ENCODE data around the gene BGLAP. TPM values are rescaled to one million over a fixed set of nuclear protein-coding genes. Genes with fewer than 3 reads are reported as not detected.

The BGLAP gene
- total and polyA plus RNA-seq, 2 of the 13 experiments (the other 11 are each of a cell fraction or from before 2014, with no cell fraction given), result 0.62 to 1.6 TPM

DNA sequence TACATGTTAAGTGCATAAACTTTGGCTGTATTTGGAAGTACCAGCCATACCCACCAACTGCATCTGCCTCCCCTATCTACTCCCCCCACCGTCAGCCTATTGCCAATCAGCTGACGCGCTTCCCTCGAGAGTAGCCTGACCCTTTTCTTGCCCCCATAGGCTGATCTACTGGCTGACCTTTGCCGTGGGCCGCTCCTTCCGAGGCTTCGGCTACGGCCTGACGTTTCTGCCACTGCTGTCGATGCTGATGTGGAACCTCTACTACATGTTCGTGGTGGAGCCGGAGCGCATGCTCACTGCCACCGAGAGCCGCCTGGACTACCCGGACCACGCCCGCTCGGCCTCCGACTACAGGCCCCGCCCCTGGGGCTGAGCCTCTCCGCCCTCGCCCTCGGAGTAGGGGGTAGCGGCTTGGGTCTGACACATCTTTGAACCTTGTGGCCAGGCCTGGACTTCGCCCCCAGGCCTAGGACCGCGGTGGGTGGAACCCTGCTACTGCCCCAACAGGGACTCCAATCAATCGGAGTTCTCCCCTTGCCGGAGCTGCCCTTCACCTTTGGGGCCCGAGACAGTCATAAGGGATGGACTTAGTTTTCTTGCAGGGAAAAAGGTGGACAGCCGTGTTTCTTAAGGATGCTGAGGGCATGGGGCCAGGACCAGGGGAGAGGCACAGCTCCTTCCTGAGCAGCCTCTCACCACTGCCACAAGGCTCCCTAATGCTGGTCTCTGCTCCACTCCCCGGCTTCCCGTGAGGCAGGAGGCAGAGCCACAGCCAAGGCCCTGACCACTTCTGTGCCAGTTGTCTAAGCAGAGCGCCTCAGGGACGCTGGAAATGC is 49.5 kb downstream of the BGLAP start (continued):
- TF ChIP-seq ZKSCAN8 (CRISPR knock-in tag; IDR thresholded peaks at IDR 0.05; ENCODE audit: borderline replicate concordance), result no peak; the same call in 1 of the 2 replicates
- peak; percentile 76; the same call in 1 of the 2 replicates for TF ChIP-seq MYC (CRISPR knock-in tag; IDR thresholded peaks at IDR 0.05; ENCODE audit: borderline replicate concordance)
- TF ChIP-seq ZNF781 (CRISPR knock-in tag; IDR thresholded peaks at IDR 0.05; ENCODE audit: borderline replicate concordance, not compliant biosample characterization), result peak; percentile 78
- TF ChIP-seq ADNP (CRISPR knock-in tag; IDR thresholded peaks at IDR 0.05), result no peak
- TF ChIP-seq ZNF737 (CRISPR knock-in tag; IDR thresholded peaks at IDR 0.05; ENCODE audit: borderline replicate concordance), result no peak
- peak; percentile 82; the same call in 1 of the 2 replicates for TF ChIP-seq ZNF614 (CRISPR knock-in tag; IDR thresholded peaks at IDR 0.05; ENCODE audit: borderline replicate concordance)
- TF ChIP-seq ZNF777 (CRISPR knock-in tag; IDR thresholded peaks at IDR 0.05), result peak; percentile 83
- TF ChIP-seq, protein P1, sequence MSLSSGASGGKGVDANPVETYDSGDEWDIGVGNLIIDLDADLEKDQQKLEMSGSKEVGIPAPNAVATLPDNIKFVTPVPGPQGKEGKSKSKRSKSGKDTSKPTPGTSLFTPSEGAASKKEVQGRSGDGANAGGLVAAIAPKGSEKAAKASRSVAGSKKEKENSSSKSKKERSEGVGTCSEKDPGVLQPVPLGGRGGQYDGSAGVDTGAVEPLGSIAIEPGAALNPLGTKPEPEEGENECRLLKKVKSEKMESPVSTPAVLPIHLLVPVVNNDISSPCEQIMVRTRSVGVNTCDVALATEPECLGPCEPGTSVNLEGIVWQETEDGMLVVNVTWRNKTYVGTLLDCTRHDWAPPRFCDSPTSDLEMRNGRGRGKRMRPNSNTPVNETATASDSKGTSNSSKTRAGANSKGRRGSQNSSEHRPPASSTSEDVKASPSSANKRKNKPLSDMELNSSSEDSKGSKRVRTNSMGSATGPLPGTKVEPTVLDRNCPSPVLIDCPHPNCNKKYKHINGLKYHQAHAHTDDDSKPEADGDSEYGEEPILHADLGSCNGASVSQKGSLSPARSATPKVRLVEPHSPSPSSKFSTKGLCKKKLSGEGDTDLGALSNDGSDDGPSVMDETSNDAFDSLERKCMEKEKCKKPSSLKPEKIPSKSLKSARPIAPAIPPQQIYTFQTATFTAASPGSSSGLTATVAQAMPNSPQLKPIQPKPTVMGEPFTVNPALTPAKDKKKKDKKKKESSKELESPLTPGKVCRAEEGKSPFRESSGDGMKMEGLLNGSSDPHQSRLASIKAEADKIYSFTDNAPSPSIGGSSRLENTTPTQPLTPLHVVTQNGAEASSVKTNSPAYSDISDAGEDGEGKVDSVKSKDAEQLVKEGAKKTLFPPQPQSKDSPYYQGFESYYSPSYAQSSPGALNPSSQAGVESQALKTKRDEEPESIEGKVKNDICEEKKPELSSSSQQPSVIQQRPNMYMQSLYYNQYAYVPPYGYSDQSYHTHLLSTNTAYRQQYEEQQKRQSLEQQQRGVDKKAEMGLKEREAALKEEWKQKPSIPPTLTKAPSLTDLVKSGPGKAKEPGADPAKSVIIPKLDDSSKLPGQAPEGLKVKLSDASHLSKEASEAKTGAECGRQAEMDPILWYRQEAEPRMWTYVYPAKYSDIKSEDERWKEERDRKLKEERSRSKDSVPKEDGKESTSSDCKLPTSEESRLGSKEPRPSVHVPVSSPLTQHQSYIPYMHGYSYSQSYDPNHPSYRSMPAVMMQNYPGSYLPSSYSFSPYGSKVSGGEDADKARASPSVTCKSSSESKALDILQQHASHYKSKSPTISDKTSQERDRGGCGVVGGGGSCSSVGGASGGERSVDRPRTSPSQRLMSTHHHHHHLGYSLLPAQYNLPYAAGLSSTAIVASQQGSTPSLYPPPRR (CRISPR knock-in tag; IDR thresholded peaks at IDR 0.05; ENCODE audit: borderline replicate concordance), result peak; percentile 67; the same call in 1 of the 2 replicates
- TF ChIP-seq, protein P2, sequence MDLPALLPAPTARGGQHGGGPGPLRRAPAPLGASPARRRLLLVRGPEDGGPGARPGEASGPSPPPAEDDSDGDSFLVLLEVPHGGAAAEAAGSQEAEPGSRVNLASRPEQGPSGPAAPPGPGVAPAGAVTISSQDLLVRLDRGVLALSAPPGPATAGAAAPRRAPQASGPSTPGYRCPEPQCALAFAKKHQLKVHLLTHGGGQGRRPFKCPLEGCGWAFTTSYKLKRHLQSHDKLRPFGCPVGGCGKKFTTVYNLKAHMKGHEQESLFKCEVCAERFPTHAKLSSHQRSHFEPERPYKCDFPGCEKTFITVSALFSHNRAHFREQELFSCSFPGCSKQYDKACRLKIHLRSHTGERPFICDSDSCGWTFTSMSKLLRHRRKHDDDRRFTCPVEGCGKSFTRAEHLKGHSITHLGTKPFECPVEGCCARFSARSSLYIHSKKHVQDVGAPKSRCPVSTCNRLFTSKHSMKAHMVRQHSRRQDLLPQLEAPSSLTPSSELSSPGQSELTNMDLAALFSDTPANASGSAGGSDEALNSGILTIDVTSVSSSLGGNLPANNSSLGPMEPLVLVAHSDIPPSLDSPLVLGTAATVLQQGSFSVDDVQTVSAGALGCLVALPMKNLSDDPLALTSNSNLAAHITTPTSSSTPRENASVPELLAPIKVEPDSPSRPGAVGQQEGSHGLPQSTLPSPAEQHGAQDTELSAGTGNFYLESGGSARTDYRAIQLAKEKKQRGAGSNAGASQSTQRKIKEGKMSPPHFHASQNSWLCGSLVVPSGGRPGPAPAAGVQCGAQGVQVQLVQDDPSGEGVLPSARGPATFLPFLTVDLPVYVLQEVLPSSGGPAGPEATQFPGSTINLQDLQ (CRISPR knock-in tag; IDR thresholded peaks at IDR 0.05), result no peak
- no peak for TF ChIP-seq GABPA (IDR thresholded peaks at IDR 0.05; ENCODE audit: low read depth, low read length)
- no peak; the same call in 1 of the 2 replicates for TF ChIP-seq GABPA (CRISPR knock-in tag; IDR thresholded peaks at IDR 0.05; ENCODE audit: low read depth)

Data from HepG2 (cell line).